Measurements from ENCODE around the gene GRAMD1B.

DNA sequence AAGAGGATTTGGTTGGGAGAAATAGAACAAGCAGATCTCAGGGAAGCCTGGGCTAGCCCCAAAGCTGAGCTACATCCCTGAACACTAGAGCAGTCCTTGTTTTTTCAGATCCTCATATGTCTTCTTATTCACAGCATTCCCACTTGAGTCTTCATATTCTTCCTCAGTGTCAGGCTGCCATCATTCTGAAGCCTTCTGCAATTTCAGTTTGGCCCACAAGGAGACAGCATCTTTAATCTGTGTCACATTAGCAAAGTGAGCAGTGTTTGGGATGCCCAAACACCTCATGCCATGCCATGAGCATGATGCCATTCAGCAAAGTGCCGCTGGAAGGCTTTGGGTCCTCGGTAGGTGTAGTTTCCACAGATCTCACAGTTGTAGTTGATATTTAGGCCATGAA is 167.8 kb downstream of the GRAMD1B start:
- TF ChIP-seq, protein P1, sequence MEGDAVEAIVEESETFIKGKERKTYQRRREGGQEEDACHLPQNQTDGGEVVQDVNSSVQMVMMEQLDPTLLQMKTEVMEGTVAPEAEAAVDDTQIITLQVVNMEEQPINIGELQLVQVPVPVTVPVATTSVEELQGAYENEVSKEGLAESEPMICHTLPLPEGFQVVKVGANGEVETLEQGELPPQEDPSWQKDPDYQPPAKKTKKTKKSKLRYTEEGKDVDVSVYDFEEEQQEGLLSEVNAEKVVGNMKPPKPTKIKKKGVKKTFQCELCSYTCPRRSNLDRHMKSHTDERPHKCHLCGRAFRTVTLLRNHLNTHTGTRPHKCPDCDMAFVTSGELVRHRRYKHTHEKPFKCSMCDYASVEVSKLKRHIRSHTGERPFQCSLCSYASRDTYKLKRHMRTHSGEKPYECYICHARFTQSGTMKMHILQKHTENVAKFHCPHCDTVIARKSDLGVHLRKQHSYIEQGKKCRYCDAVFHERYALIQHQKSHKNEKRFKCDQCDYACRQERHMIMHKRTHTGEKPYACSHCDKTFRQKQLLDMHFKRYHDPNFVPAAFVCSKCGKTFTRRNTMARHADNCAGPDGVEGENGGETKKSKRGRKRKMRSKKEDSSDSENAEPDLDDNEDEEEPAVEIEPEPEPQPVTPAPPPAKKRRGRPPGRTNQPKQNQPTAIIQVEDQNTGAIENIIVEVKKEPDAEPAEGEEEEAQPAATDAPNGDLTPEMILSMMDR (IDR thresholded peaks at IDR 0.05): no peak
- no peak for TF ChIP-seq POLR2A (IDR thresholded peaks at IDR 0.05)
